Activated T-cell treated with anti-CD3 and anti-CD28 coated beads, Interleukin-2, amount 50 U/mL, for 4 hours (primary cell): ENCODE data around the gene SLC9A9. TPM values are rescaled to one million over a fixed set of nuclear protein-coding genes. Genes with fewer than 3 reads are reported as not detected.

Experiments used
- ATAC-seq, 2 donors: fragments of 200-7000 bp; cut with Tn5 transposase; one replicate each; pipeline ENCODE4 v1.10.0; 2021
- DNase-seq: peaks from one replicate; pipeline ENCODE4 v3.0.0-alpha.2; 2020
- H3K27me3 Mint-ChIP-seq: one replicate; pipeline ENCODE4 v1.8.0; 2021; ENCODE audit warnings: low read depth, mixed read lengths
- H3K36me3 Mint-ChIP-seq: one replicate; pipeline ENCODE4 v1.8.0; 2022; ENCODE audit warnings: mixed read lengths; ENCODE audit not compliant: insufficient read depth
- H3K4me1 Mint-ChIP-seq: one replicate; pipeline ENCODE4 v1.8.0; 2021; ENCODE audit warnings: low read depth, mixed read lengths
- H3K4me3 Mint-ChIP-seq: one replicate; pipeline ENCODE4 v1.8.0; 2021; ENCODE audit warnings: mild to moderate bottlenecking, moderate library complexity, mixed read lengths
- H3K9me3 Mint-ChIP-seq: one replicate; pipeline ENCODE4 v1.8.0; 2021; ENCODE audit warnings: mixed read lengths
- total RNA-seq, 3 donors: library from RNA; stranded (reverse); gene quantifications; one replicate each; pipeline ENCODE4 v1.2.1, GENCODE V29; 2021

SLC9A9 gene
- total RNA-seq, 3 donors from 2014 or later = 0.56 to 0.98 (median 0.87) TPM

DNA sequence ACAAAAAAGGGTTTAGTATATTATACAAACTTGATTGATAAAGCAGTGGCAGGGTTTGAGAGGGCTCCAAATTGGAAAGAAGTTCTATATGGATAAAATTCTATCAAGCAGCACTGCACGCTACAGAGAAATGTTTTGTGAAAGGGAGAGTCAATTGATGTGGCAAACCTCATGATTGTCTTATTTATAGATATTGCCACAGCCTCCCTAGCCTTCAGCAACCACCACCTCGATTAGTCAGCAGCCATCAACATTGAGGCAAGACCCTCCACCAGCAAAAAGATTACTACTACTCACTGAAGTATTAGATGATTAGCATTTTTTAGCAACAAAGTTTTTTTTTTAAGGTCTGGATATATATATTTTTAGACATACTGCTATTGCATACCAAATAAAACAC lies 432.0 kb downstream of the SLC9A9 start:
- no peaks in the 10 kb centered on the region for H3K27me3 Mint-ChIP-seq
- no peak for DNase-seq
- no peak for ATAC-seq
- H3K36me3 Mint-ChIP-seq = peaks cover 11% of the 10 kb centered on the region
- no peak overlapping the region for H3K4me3 Mint-ChIP-seq
- peaks cover 3% of the 10 kb centered on the region for H3K9me3 Mint-ChIP-seq
- peaks cover 7% of the 10 kb centered on the region for H3K4me1 Mint-ChIP-seq

GRCh38 chr3:143414571-143415253 lies 433.6 kb downstream of the SLC9A9 start:
- Mint-ChIP-seq H3K27me3 (no peaks in the 10 kb centered on the region), H3K36me3 (peaks cover 11% of the 10 kb centered on the region), H3K9me3 (peaks cover 3% of the 10 kb centered on the region), H3K4me1 (peaks cover 7% of the 10 kb centered on the region), H3K4me3 (no peak overlapping the region)
- DNase-seq (no peak), ATAC-seq (no peak)

DNA sequence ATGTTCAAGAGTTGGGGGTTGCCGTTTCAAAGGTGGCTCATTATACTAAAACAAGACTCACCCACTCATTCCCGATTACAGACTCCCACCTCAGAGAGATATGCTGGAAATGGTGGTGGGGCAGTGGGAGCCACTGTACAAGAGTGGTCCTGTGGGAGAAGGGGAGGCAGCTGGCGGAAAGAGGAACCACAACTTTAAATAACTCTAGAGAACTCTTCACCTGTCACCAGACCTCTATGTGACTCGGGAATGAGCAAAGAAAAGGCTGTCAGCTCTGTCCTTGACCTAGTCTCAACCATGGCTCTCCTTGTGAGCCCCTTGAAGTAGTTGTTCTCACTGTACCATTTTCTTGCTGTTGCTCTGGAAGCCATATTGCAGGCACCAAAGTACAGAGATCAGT lies 434.9 kb downstream of the SLC9A9 start:
- DNase-seq = no peak
- ATAC-seq = no peak
- Mint-ChIP-seq H3K4me1 (peaks cover 7% of the 10 kb centered on the region), H3K4me3 (no peak overlapping the region), H3K36me3 (peaks cover 8% of the 10 kb centered on the region), H3K27me3 (no peaks in the 10 kb centered on the region), H3K9me3 (peaks cover 3% of the 10 kb centered on the region)

GRCh38 chr3:143412084-143412483 lies 436.2 kb downstream of the SLC9A9 start:
- H3K4me3 Mint-ChIP-seq = no peak overlapping the region
- ATAC-seq (no peak), DNase-seq (no peak)
- no peaks in the 10 kb centered on the region for H3K27me3 Mint-ChIP-seq
- H3K4me1 Mint-ChIP-seq = peaks cover 7% of the 10 kb centered on the region
- H3K9me3 Mint-ChIP-seq = peaks cover 3% of the 10 kb centered on the region
- H3K36me3 Mint-ChIP-seq = peaks cover 4% of the 10 kb centered on the region

DNA sequence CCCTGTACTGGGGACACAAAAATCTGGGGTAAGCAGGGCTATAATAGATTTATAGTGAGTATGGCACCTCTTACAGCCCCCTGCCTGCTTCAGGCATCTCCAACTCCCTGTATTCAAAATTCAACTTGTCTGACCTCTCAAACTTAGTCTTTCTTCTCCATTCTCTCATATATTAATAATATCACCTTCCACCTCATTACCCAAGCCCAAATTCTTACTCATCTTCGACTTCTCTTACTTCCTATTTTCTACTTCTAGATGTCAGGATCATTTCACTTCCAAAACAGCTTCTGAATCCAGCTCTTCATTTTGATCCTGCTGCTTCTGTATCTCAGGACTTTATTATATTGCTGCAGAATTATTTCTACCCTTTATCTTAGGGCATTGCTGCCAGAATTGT lies 438.0 kb downstream of the SLC9A9 start:
- Mint-ChIP-seq H3K36me3 (no peaks in the 10 kb centered on the region), H3K9me3 (no peaks in the 10 kb centered on the region), H3K27me3 (no peaks in the 10 kb centered on the region), H3K4me1 (peaks cover 5% of the 10 kb centered on the region), H3K4me3 (no peak overlapping the region)
- DNase-seq = no peak
- ATAC-seq = no peak

- H3K4me3 Mint-ChIP-seq = no peak overlapping the region
- no peak for ATAC-seq
- H3K4me1 Mint-ChIP-seq = no peaks in the 10 kb centered on the region
- peaks cover 2% of the 10 kb centered on the region for H3K9me3 Mint-ChIP-seq
- DNase-seq = no peak
- H3K27me3 Mint-ChIP-seq = no peaks in the 10 kb centered on the region
- H3K36me3 Mint-ChIP-seq = peaks cover 1% of the 10 kb centered on the region
Observed at GRCh38 chr3:143408771-143409170, 439.5 kb downstream of the SLC9A9 start.

GRCh38 chr3:143402602-143403001 lies 445.7 kb downstream of the SLC9A9 start:
- peaks cover 2% of the 10 kb centered on the region for H3K36me3 Mint-ChIP-seq
- H3K9me3 Mint-ChIP-seq = peaks cover 4% of the 10 kb centered on the region
- no peaks in the 10 kb centered on the region for H3K4me1 Mint-ChIP-seq
- H3K4me3 Mint-ChIP-seq = no peak overlapping the region
- ATAC-seq = no peak
- DNase-seq = no peak
- no peaks in the 10 kb centered on the region for H3K27me3 Mint-ChIP-seq

DNA sequence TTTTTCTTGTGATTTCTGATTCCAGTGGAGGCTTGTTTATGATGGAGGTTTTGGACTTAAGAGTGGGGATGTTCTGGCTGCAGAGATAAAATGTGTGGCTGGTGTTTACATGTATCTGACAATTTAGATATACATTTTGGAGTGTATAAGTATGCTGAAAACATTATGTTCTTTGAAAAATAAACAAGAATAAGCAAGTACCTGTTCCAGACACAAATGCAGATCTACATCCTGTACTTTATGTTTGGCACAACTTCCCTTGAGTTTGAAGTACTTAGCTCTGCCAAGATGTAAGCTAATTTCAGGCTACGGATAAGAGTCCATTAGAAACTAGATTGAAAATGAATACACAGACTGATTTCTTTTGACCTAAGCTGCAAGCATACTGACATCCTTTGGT lies 451.5 kb downstream of the SLC9A9 start:
- Mint-ChIP-seq H3K27me3 (no peaks in the 10 kb centered on the region), H3K4me1 (no peaks in the 10 kb centered on the region), H3K4me3 (no peak overlapping the region), H3K9me3 (peaks cover 9% of the 10 kb centered on the region), H3K36me3 (peaks cover 9% of the 10 kb centered on the region)
- DNase-seq (no peak), ATAC-seq (no peak)

DNA sequence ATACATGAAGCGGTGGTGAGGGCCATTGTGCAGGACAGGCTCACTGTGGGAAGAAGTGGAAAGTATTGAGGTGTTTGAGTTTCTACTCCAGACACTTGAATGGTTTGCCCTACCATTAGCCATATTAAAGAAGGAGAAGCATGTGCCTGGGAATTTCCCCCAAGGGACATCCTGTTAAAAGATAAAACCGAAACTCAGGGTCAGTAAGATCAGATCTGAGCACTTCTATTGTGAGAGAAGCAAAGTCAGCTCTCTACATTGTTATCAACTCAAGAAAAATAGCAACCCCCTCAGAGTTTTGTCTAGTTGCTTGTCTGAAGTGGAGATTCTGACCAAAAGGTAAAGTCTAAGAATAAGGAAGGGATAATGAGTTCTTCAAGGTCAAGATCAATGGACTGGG lies 458.9 kb downstream of the SLC9A9 start:
- Mint-ChIP-seq H3K27me3 (no peaks in the 10 kb centered on the region), H3K9me3 (peaks cover 7% of the 10 kb centered on the region), H3K4me3 (no peak overlapping the region), H3K4me1 (no peaks in the 10 kb centered on the region), H3K36me3 (peaks cover 7% of the 10 kb centered on the region)
- DNase-seq = no peak
- no peak for ATAC-seq

DNA sequence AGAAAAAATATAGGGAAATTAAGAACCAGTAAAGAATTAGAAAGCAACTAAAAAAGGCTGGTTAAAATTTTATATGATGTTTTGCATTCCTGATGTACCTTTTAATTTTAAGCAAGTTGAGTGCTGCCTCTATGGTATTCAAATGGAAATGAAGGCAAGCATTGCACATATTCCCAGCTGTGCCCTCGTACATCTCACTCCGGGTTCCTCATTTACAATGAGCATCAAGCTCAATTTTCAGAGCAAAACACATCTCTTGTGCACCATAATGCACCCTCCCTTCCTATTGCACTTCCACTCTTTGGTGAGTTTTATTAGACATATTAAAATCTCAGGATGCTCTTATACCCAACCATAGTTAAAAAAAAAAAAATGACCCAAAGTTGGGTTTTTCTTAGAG lies 460.8 kb downstream of the SLC9A9 start:
- H3K4me3 Mint-ChIP-seq = no peak overlapping the region
- H3K9me3 Mint-ChIP-seq = peaks cover 5% of the 10 kb centered on the region
- H3K4me1 Mint-ChIP-seq = no peaks in the 10 kb centered on the region
- no peaks in the 10 kb centered on the region for H3K27me3 Mint-ChIP-seq
- H3K36me3 Mint-ChIP-seq = peaks cover 6% of the 10 kb centered on the region
- no peak for DNase-seq
- no peak for ATAC-seq

- DNase-seq (no peak), ATAC-seq (no peak)
- Mint-ChIP-seq H3K36me3 (peaks cover 10% of the 10 kb centered on the region), H3K9me3 (peaks cover 4% of the 10 kb centered on the region), H3K4me3 (no peak overlapping the region), H3K27me3 (no peaks in the 10 kb centered on the region), H3K4me1 (no peaks in the 10 kb centered on the region)
Observed at GRCh38 chr3:143384076-143384475, 464.2 kb downstream of the SLC9A9 start.

- DNase-seq (no peak), ATAC-seq (no peak)
- Mint-ChIP-seq H3K4me3 (no peak overlapping the region), H3K36me3 (peaks cover 10% of the 10 kb centered on the region), H3K27me3 (no peaks in the 10 kb centered on the region), H3K4me1 (peaks cover 3% of the 10 kb centered on the region), H3K9me3 (peaks cover 4% of the 10 kb centered on the region)
Observed at GRCh38 chr3:143383421-143383820, 464.8 kb downstream of the SLC9A9 start.

GRCh38 chr3:143382816-143383215 lies 465.5 kb downstream of the SLC9A9 start:
- H3K27me3 Mint-ChIP-seq = no peaks in the 10 kb centered on the region
- DNase-seq = no peak
- no peak overlapping the region for H3K4me3 Mint-ChIP-seq
- H3K4me1 Mint-ChIP-seq = peaks cover 5% of the 10 kb centered on the region
- no peak for ATAC-seq
- H3K36me3 Mint-ChIP-seq = peaks cover 12% of the 10 kb centered on the region
- H3K9me3 Mint-ChIP-seq = peaks cover 4% of the 10 kb centered on the region

- peaks cover 4% of the 10 kb centered on the region for H3K9me3 Mint-ChIP-seq
- no peak overlapping the region for H3K4me3 Mint-ChIP-seq
- peaks cover 14% of the 10 kb centered on the region for H3K36me3 Mint-ChIP-seq
- ATAC-seq (no peak), DNase-seq (no peak)
- no peaks in the 10 kb centered on the region for H3K27me3 Mint-ChIP-seq
- H3K4me1 Mint-ChIP-seq = peaks cover 5% of the 10 kb centered on the region
Observed at GRCh38 chr3:143380449-143380848, 467.8 kb downstream of the SLC9A9 start.

- Mint-ChIP-seq H3K27me3 (no peaks in the 10 kb centered on the region), H3K4me3 (no peak overlapping the region), H3K9me3 (peaks cover 2% of the 10 kb centered on the region), H3K4me1 (peaks cover 5% of the 10 kb centered on the region), H3K36me3 (peaks cover 9% of the 10 kb centered on the region)
- DNase-seq (no peak), ATAC-seq (no peak)
Observed at GRCh38 chr3:143375698-143376097, 472.6 kb downstream of the SLC9A9 start.
